ENCODE data around the gene BRD9. TPM values are rescaled to one million over a fixed set of nuclear protein-coding genes. Genes with fewer than 3 reads are reported as not detected.
"Not testable (repeated sequence)": the region's sequence is repeated elsewhere in the genome, so short reads cannot be mapped to it uniquely, and the experiment has no call there.

BRD9 gene
- total RNA-seq, 2 donors from 2014 or later, result 28.6 to 36.0 TPM

DNA sequence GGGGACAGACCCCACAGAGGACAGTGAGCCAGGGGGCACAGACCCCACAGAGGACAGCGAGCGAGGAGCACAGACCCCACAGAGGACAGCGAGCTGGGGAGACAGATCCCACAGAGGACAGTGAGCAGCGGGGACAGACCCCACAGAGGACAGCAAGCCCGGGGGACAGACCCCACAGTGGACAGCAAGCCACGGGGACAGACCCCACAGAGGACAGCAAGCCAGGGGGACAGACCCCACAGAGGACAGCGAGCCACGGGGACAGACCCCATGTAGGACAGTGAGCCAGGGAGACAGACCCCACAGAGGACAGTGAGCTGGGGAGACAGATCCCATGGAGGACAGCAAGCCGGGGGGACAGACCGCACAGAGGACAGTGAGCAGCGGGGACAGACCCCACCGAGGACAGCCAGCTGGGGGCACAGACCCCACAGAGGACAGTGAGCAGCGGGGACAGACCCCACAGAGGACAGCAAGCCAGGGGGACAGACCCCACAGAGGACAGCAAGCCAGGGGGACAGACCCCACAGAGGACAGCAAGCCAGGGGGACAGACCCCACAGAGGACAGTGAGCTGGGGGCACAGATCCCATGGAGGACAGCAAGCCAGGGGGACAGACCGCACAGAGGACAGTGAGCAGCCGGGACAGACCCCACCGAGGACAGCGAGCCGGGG is 39.0 kb downstream of the BRD9 start:
- intact Hi-C loops (cut with DNase I), result not testable (repeated sequence)
- DNase-seq (ENCODE audit: low spot score), result peak; percentile 60

- intact Hi-C loops (cut with DNase I), result no loop called here
- peak; percentile 66 for DNase-seq (ENCODE audit: low spot score)
Observed at GRCh38 chr5:852431-853401, 39.9 kb downstream of the BRD9 start.

GRCh38 chr5:852018-852417 is 40.6 kb downstream of the BRD9 start:
- intact Hi-C loops (cut with DNase I), result no loop called here
- peak; percentile 20 for DNase-seq (ENCODE audit: low spot score)

- peak; percentile 66 for DNase-seq (ENCODE audit: low spot score)
- intact Hi-C loops (cut with DNase I), result no loop called here
Observed at GRCh38 chr5:851553-851952, 41.0 kb downstream of the BRD9 start.

DNA sequence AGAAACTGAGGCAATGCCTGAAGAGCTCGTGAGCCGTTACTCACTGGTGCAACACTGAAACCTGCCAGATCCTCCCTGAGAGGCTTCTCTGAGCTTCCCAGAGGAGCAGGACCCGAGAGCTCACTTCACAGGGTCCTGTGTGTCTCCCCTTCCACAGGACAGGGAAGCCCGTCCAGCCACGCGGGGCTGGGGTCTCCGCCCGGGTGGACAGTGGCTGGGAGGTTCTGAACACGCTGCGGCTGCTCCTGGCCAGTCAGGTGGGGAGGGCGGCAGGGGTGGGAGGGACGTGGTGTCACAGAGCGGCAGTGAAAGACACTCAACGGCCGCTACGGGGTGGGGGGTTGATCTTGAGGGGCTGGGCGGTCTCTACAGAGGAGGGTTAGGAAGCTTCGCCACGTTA is 41.5 kb downstream of the BRD9 start:
- DNase-seq (ENCODE audit: low spot score), result peak; percentile 60
- intact Hi-C loops (cut with DNase I), result no loop called here

GRCh38 chr5:850511-851006 is 42.0 kb downstream of the BRD9 start, which contains the start of gene ZDHHC11:
Gene ZDHHC11 (minus strand): TSS chr5:850986. CDS start chr5:850602, 384 bp downstream.
- peak; percentile 81 for DNase-seq (ENCODE audit: low spot score)
- intact Hi-C loops (cut with DNase I), result no loop called here

DNA sequence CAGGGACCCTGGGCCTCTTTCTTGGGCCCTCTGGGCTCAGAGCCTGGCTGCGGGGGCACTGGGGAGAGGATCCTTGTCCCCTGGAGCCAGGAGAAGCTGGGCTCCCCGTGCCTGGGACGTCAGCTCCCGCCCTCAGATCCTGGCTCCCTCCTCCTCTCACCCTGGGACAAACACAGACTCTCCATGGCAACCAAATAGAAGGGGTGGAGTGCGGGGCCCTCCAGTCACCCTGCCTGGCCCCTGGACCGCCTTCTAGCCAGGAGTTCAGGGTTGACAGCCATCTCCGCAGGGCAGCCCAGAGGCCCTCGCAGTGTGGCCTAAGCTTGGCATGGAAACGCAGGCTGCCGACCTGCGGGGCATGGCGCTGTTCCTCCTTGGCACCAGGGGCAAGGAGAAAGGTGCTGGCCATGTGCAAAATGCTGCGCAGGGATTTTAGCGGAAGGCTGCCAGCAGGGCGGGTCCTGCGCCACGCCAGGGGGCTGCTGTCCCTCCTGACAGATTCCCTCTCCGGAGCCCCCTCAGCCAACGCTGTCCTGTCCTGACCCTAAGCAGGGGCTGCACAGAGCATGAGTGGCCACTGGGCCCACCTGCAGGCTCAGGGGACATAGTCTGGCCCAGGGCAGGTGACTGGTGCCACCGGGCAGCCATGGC is 42.8 kb downstream of the BRD9 start:
- DNase-seq (ENCODE audit: low spot score), result peak; percentile 88
- intact Hi-C loops (cut with DNase I), result no loop called here

GRCh38 chr5:848671-849111 is 43.9 kb downstream of the BRD9 start:
- peak; percentile 73 for DNase-seq (ENCODE audit: low spot score)
- intact Hi-C loops (cut with DNase I), result no loop called here

DNA sequence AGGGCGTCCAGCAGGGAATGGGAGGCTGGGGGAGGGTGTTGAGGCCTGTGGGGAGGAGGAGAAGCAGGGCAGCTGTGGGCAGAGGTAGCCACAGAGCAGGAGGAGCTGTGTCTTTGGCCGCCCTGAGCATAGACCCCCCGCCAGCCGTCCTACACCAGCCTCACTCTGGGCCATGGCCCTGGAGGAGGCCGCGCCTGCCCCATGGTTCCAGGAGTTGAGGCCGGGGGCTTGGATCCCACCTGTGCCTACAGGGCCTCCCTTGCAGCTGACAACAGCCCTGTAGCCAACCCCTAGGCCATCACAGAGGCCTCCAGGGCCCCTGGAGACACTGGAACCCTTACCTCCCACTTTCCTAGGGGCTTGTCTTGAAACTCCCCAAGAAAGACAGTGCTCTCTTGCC is 44.9 kb downstream of the BRD9 start:
- intact Hi-C loops (cut with DNase I), result not testable (repeated sequence)
- peak; percentile 73 for DNase-seq (ENCODE audit: low spot score)

GRCh38 chr5:847212-847611 is 45.4 kb downstream of the BRD9 start:
- DNase-seq (ENCODE audit: low spot score), result peak; percentile 41
- intact Hi-C loops (cut with DNase I), result not testable (repeated sequence)

DNA sequence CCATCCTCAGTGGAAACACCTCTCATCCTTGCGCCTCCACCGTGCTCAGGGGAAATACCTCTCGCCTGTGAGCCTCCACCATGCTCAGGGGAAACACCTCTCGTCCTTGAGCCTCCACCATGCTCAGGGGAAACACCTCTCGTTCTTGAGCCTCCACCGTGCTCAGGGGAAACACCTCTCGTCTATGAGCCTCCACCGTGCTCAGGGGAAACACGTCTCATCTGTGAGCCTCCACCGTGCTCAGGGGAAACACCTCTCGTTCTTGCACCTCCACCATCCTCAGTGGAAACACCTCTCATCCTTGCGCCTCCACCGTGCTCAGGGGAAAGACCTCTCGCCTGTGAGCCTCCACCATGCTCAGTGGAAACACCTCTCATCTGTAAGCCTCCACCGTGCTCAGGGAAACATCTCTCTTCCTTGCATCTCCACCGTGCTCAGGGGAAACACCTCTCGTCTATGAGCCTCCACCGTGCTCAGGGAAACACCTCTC is 46.0 kb downstream of the BRD9 start:
- DNase-seq (ENCODE audit: low spot score), result peak; percentile 81
- intact Hi-C loops (cut with DNase I), result not testable (repeated sequence)

DNA sequence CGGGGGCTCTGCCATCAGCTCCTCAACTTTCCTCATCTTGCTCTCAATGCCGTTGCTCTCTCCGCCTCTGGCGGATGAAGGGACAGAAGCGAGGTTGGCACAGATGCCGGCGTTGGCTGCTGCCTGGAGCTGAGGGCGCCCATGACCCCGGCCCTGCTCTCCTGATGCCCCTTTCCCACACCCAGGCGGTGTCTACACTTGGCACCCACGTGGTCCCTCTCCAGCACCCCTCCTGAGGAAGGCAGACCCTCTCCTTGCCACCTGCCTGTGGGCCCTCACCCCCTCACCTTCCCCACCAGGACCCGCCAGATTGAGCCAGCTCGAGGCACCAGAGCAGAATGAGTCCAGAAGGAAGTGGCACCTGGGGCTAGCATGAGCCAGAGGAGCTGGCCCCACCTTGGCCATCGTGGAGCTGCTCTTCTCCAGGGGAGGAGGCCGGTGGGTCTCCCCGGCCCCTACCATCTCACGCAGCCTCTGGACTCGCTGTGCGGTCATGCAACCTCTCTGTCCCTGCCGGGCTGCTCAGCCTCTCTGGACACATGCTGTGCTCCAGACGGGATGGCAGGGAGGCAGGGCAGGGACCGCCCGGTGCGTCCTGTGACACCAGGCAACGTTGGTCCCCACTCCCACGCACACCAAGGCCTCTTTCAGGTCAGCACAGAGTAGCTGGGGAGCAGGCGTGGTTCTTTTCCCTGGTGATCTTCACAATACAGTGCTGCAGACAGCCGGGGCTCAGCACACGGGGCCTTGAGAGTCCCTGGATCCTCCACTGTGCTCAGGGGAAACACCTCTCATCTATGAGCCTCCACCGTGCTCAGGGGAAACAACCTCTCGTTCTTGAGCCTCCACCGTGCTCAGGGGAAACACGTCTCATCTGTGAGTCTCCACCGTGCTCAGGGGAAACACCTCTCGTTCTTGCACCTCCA is 46.7 kb downstream of the BRD9 start:
- intact Hi-C loops (cut with DNase I), result not testable (repeated sequence)

GRCh38 chr5:845031-845675 is 47.4 kb downstream of the BRD9 start:
- intact Hi-C loops (cut with DNase I), result not testable (repeated sequence)
- peak; percentile 82 for DNase-seq (ENCODE audit: low spot score)

More for the DNA sequence above, 46.7 kb downstream of the BRD9 start:
- peak; percentile 57 for DNase-seq (ENCODE audit: low spot score)

DNA sequence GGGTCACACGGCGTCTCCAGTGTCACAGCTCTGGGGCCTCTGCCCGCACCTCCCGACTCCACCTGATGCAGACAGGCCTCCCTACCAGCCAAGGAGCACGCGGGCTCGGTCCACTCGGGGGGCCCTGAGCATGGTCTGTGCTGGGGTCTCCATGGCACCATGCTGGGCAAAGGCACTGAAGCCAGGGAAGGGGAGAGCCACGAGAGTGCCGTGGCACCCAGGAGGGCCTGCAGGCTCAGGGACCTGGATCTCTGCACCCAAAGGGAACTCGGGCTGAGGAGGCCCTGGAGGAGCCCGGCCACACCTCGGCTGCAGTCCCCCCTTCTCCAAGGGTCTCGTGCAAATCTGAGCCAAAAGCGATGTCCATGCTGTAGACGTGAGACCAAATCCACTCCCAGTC is 48.2 kb downstream of the BRD9 start:
- DNase-seq (ENCODE audit: low spot score), result peak; percentile 83
- intact Hi-C loops (cut with DNase I), result loop anchor here in 1 of 2 donors (5.0 kb wide), 1 partner anchor 87 kb away; no protein-coding TSS in a partner anchor

DNA sequence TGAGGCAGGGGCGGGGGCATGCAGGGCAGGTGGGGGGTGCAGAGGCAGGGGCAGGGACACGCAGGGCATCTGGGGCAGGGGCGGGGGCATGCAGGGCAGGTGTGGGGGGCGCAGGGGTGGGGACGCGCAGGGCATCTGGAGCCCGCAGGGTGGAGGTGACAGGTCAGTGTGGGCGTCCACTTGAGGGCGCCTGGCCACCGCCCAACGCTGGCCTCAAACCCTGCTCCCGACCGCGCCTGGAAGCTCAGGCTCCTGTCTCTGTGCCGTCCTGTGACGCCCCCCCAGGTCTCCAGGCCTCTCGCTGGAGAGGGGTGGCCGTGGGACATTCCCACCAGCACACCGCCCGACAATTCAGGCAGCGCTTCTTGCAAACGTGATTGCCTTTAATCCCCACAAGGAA is 48.7 kb downstream of the BRD9 start:
- peak; percentile 83 for DNase-seq (ENCODE audit: low spot score)
- intact Hi-C loops (cut with DNase I), result loop anchor here in 1 of 2 donors (5.0 kb wide), 1 partner anchor 87 kb away; no protein-coding TSS in a partner anchor

DNA sequence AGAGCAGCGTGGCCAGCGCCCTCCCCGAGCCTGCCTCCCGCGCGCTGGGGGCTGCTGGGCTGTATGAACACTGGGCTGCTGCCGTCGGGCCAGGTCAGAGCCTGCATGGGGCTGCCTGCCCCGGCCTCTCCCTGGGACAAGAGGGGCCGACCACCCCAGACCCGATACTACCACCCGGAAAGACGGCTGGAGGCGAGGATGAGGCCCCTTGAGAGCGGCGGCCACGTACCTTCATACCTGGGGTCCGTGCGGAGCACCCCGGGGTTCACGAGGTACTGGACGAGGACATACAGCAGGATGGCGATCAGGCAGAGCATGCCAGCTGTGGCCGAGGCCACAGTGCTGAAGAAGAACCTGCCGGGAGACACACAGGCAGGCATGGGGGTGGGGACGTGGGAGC is 49.2 kb downstream of the BRD9 start:
- peak; percentile 82 for DNase-seq (ENCODE audit: low spot score)
- intact Hi-C loops (cut with DNase I), result loop anchor here in 1 of 2 donors (5.0 kb wide), 1 partner anchor 86 kb away; no protein-coding TSS in a partner anchor

GRCh38 chr5:842402-843221 is 50.0 kb downstream of the BRD9 start:
- intact Hi-C loops (cut with DNase I), result loop anchor here in 1 of 2 donors (5.0 kb wide), 1 partner anchor 85 kb away; no protein-coding TSS in a partner anchor
- DNase-seq (ENCODE audit: low spot score), result peak; percentile 84

Measured in posterior vena cava (tissue), 2 donors.